Activated CD4-positive, alpha-beta memory T cell treated with anti-CD3 and anti-CD28 coated beads, Interleukin-2, amount 10 ng/mL, durations not matched to agents 7 days and 5 days (primary cell): Measurements from ENCODE around the gene NOP14. TPM values are rescaled to one million over a fixed set of nuclear protein-coding genes. Genes with fewer than 3 reads are reported as not detected.
"Not testable (repeated sequence)": the region's sequence is repeated elsewhere in the genome, so short reads cannot be mapped to it uniquely, and the experiment has no call there.

Source experiments
- CTCF ChIA-PET: fragments of 350-600 bp; sonication (Branson Sonifier 250); formaldehyde crosslinking; loops from one replicate; lab custom pipeline; 2021; ENCODE audit warnings: antibody characterized with exemption, inconsistent platforms; lab: Charles Lee
- POLR2A ChIA-PET: fragments of 350-600 bp; sonication (Branson Sonifier 250); formaldehyde crosslinking; loops from one replicate; lab custom pipeline; 2021; ENCODE audit warnings: antibody characterized with exemption; lab: Charles Lee
- DNase-seq: peaks from one replicate; pipeline ENCODE4 v3.0.0-alpha.2; 2020
- H3K27ac Mint-ChIP-seq: one replicate; pipeline ENCODE4 v1.8.0; 2021; ENCODE audit warnings: mild to moderate bottlenecking, mixed read lengths
- H3K27me3 Mint-ChIP-seq: one replicate; pipeline ENCODE4 v1.8.0; 2021; ENCODE audit warnings: mixed read lengths
- H3K36me3 Mint-ChIP-seq: one replicate; pipeline ENCODE4 v1.8.0; 2021; ENCODE audit warnings: low read depth, mixed read lengths
- H3K4me1 Mint-ChIP-seq: one replicate; pipeline ENCODE4 v1.8.0; 2021; ENCODE audit warnings: mixed read lengths
- H3K4me3 Mint-ChIP-seq: one replicate; pipeline ENCODE4 v1.8.0; 2021; ENCODE audit warnings: mild to moderate bottlenecking, mixed read lengths
- H3K9me3 Mint-ChIP-seq: one replicate; pipeline ENCODE4 v1.8.0; 2021; ENCODE audit warnings: mixed read lengths
- total RNA-seq, 2 experiments: library from RNA; stranded (reverse); gene quantifications; one replicate each; pipeline ENCODE4 v1.2.3, GENCODE V29; 2021

Gene NOP14
- total RNA-seq, 2 experiments from 2014 or later: 34.1 to 38.7 TPM

DNA sequence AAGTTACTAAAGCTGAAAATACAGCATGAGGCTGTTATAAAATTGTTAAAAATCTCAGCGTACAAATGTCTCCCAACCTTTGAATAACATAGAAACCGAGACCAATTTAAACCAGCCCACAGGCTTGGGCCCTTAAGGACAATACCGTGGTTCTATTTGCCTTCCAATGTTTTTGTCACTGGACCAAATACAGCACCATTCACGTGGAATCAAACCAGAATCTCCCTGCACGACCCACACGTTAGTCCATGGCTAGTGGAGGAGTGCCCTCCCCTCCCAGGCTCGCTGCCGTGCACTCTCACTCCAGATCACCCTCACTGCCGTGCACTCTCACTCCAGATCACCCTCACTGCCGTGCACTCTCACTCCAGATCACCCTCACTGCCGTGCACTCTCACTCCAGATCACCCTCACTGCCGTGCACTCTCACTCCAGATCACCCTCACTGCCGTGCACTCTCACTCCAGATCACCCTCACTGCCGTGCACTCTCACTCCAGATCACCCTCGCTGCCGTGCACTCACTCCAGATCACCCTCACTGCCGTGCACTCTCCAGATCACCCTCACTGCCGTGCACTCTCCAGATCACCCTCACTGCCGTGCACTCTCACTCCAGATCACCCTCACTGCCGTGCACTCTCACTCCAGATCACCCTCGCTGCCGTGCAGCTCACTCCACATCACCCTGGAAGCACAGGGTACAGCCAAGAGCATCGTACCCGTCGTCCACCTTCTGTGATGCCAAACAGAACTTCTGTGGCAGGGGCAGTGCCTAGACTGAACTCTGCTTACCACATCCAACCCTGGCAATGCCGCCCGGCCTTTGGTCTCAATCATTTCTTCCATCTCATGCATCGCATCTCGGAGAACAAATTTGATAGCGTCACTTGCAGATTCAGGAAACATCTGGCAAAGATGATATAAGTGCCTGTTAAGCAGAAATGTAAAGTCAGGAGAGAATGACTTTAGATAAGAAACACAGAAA is 17.3 kb downstream of the NOP14 start:
- Mint-ChIP-seq H3K36me3 (peaks cover 85% of the 10 kb centered on the region), H3K4me1 (peaks cover 21% of the 10 kb centered on the region)
- H3K27me3 Mint-ChIP-seq, H3K27ac Mint-ChIP-seq, DNase-seq, H3K4me3 Mint-ChIP-seq, H3K9me3 Mint-ChIP-seq: not testable (repeated sequence)
- POLR2A ChIA-PET: interaction anchor here (1.3 to 4.6 kb wide), 5 partner anchors 8 to 18 kb away, joined by 3 to 41 read pairs (median 23); partner anchors contain the start of genes GRK4 and NOP14
- CTCF ChIA-PET: interaction anchor here (1.9 to 3.1 kb wide), 2 partner anchors 8 to 10 kb away, joined by 9 to 12 read pairs; no protein-coding TSS in a partner anchor

DNA sequence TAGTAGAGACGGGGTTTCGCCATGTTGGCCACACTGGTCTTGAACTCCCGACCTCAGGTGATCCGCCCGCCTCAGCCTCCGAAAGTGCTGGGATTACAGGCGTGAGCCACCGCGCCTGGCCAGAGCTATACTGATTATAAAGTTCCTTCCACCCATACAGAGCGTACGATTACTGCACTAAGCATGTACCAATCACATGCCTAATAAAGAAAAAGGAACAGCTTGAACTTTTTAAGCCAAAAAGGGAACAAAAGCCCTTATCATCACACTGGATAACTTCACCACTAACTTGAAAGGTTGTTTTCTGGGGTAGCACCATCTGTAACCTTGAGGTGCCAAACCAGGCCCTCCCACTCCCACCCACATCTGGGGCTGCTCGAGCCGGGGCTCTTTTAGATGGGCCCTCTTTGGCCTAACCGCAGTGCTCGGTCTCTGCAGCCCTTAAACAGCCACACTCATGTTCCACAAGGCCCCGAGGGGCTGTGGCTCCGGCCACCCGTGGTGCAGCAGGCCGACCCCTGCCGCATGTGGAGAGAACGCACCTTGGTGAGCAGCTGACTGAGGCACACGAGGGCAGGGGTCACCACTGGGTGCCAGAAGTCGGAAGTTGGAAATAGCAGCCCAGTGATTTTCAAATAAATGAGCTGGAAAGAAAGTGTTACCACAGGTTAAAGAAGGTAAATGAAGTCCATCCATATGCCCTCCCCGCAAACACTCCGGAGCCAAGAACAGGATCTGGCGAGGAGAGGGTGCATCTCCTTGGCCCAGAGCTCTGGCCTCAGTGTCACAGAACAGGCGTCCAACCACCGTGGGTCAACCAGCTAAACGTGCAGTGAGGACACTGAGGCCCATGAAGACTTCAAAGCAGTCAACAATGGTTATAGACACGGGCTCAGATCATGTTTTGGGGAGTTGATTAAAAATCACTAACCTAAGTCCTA is 18.4 kb downstream of the NOP14 start:
- Mint-ChIP-seq H3K4me1 (peaks cover 28% of the 10 kb centered on the region), H3K4me3 (no peak overlapping the region), H3K9me3 (no peaks in the 10 kb centered on the region), H3K36me3 (peaks cover 85% of the 10 kb centered on the region), H3K27ac (peak overlapping the region; percentile 40), H3K27me3 (no peaks in the 10 kb centered on the region)
- DNase-seq: no peak
- CTCF ChIA-PET: interaction anchor here (1.1 to 3.1 kb wide), 3 partner anchors 9 to 182 kb away, joined by 3 to 12 read pairs (median 9); no protein-coding TSS in a partner anchor
- POLR2A ChIA-PET: interaction anchor here (1.3 to 3.4 kb wide), 5 partner anchors 9 to 19 kb away, joined by 3 to 25 read pairs (median 6); partner anchors contain the start of genes GRK4 and NOP14

DNA sequence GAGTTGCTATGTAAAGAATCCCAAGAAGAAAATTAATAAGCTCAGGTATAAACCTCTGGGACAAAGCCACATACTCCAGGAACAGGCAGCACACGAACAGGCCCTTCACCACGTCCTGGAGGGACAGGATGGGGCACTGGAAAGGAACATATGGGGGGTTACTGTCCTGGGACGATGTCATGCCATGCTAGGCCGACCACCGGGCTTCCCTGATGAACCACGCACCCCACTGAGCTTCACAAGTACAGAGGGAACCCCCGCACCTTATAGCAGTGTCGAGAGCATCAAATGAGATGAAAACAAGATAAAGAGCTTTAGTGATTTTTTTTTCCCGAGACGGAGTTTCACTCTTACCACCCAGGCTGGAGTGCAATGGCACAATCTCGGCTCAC is 19.1 kb downstream of the NOP14 start:
- H3K9me3 Mint-ChIP-seq: no peaks in the 10 kb centered on the region
- POLR2A ChIA-PET: interaction anchor here (1.2 to 3.4 kb wide), 6 partner anchors 9 to 36 kb away, joined by 3 to 25 read pairs (median 6); partner anchors contain the start of genes GRK4 and NOP14
- no peak for DNase-seq
- peaks cover 34% of the 10 kb centered on the region for H3K4me1 Mint-ChIP-seq
- no peak overlapping the region for H3K27ac Mint-ChIP-seq
- H3K36me3 Mint-ChIP-seq: peaks cover 87% of the 10 kb centered on the region
- H3K27me3 Mint-ChIP-seq: no peaks in the 10 kb centered on the region
- CTCF ChIA-PET: interaction anchor here (1.1 to 3.1 kb wide), 3 partner anchors 10 to 181 kb away, joined by 3 to 12 read pairs (median 9); no protein-coding TSS in a partner anchor
- no peak overlapping the region for H3K4me3 Mint-ChIP-seq

DNA sequence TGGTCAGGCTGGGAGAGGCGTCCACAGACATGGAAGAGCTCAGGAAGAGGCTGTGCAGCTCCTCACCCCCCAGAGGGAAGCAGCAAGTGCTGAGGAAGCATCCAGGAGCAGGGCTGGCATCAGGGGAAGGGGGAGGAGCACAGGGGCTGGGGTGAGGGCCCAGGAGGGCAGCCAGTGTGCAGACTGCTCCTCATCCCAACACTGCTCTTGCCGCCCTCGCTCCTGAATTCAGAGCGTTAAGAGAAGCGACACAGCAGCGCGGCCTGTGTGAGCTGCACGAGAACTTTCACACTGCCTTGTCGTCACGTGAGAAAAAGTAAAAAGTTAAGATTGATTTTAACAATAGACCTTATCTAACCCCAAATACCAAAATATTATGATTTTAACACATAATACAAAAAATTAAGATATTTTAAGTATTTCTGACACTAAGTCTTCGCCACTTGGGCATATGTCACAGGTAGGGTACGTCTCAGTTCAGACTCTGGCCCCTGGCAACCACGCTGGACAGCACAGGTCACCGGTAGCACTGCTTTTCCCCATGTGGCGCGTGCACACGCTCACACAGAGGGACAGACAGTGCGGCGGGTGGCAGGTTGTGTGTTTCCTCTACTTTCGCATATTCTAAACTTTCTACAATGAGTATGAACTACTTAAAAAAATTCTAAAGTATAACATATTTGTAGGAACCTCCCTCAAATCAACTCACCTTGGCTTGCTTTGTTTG is 19.7 kb downstream of the NOP14 start:
- H3K27me3 Mint-ChIP-seq: no peaks in the 10 kb centered on the region
- H3K36me3 Mint-ChIP-seq: peaks cover 87% of the 10 kb centered on the region
- CTCF ChIA-PET: interaction anchor here (1.1 to 3.1 kb wide), 3 partner anchors 10 to 181 kb away, joined by 3 to 12 read pairs (median 9); no protein-coding TSS in a partner anchor
- H3K27ac Mint-ChIP-seq: peak overlapping the region; percentile 82
- no peak overlapping the region for H3K4me3 Mint-ChIP-seq
- DNase-seq: no peak
- H3K9me3 Mint-ChIP-seq: no peaks in the 10 kb centered on the region
- POLR2A ChIA-PET: interaction anchor here (1.2 to 3.4 kb wide), 4 partner anchors 8 to 37 kb away, joined by 3 to 25 read pairs (median 14); no protein-coding TSS in a partner anchor
- peaks cover 38% of the 10 kb centered on the region for H3K4me1 Mint-ChIP-seq

DNA sequence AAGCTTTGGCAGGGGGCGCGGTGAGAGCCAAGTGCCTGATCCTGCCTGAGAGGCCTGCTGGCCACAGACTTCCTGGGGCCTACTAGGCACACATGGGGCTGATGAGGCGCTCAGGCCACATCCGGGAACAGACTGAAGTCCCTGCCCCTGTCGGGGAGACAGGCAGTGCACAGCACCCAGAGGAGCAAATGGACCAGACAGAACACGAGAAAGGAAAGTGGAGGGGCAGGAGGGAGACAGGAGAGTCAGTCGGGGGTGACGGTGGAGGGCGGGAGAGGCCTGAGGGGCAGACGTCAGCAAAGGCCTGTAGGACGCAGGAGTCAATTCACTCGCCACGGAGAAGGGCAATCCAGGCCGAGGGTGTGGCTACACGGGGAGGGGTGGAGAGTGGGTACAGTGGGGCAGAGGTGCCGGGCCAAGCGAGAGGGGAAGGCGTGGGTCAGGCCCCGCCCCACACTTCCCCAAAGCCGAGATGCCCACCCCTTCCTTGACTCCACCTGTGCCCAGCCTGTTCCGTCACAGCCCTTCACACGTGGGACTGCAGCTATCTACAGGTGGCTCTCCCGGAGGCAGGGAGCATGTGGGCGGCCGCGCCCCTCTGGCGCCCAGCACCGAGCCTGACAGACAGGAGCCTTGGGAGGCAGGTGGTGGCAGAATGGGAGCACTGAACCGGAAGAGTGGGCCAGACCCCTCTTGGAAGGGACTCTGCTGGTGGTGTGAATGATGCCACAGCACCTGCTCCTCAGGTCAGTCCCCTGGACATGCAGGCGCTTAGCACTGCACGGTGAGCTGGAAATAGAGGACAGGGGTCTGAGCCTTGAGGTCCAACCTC is 20.5 kb downstream of the NOP14 start:
- peaks cover 86% of the 10 kb centered on the region for H3K36me3 Mint-ChIP-seq
- peak overlapping the region; percentile 36 for H3K4me3 Mint-ChIP-seq
- no peaks in the 10 kb centered on the region for H3K27me3 Mint-ChIP-seq
- H3K27ac Mint-ChIP-seq: peak overlapping the region; percentile 82
- DNase-seq: peak; percentile 48
- no peaks in the 10 kb centered on the region for H3K9me3 Mint-ChIP-seq
- CTCF ChIA-PET: no interaction called here
- peaks cover 43% of the 10 kb centered on the region for H3K4me1 Mint-ChIP-seq
- POLR2A ChIA-PET: interaction anchor here (1.2 to 3.4 kb wide), 3 partner anchors 7 to 38 kb away, joined by 3 to 25 read pairs (median 23); no protein-coding TSS in a partner anchor

DNA sequence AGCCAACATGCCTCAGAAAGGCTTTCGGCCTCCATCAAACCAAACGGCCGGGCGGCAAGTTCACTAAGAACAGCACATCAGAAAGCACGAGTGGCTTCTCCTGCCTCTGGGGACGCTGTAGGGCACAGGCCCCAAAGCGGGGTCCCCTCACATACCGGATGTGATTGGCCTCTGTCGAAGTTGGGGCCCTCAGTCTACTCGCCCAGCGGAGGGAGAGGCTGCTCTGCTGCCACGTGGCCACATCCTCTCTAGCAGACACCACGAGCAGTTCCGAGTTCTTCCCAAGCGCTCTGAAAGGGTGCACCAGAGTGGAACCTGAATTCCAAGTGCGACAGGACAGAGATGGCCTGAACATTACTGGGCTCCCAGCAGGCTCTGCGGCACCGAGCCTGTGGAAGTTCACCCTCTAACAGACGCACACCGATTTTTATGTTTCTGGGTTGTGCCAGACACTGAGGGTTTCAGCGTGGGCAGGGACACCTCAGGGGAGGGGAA is 21.1 kb downstream of the NOP14 start:
- Mint-ChIP-seq H3K27me3 (no peaks in the 10 kb centered on the region), H3K4me3 (no peak overlapping the region), H3K27ac (peak overlapping the region; percentile 82), H3K9me3 (no peaks in the 10 kb centered on the region), H3K36me3 (peaks cover 86% of the 10 kb centered on the region), H3K4me1 (peaks cover 49% of the 10 kb centered on the region)
- DNase-seq: peak; percentile 22
- POLR2A ChIA-PET: no interaction called here
- CTCF ChIA-PET: no interaction called here

DNA sequence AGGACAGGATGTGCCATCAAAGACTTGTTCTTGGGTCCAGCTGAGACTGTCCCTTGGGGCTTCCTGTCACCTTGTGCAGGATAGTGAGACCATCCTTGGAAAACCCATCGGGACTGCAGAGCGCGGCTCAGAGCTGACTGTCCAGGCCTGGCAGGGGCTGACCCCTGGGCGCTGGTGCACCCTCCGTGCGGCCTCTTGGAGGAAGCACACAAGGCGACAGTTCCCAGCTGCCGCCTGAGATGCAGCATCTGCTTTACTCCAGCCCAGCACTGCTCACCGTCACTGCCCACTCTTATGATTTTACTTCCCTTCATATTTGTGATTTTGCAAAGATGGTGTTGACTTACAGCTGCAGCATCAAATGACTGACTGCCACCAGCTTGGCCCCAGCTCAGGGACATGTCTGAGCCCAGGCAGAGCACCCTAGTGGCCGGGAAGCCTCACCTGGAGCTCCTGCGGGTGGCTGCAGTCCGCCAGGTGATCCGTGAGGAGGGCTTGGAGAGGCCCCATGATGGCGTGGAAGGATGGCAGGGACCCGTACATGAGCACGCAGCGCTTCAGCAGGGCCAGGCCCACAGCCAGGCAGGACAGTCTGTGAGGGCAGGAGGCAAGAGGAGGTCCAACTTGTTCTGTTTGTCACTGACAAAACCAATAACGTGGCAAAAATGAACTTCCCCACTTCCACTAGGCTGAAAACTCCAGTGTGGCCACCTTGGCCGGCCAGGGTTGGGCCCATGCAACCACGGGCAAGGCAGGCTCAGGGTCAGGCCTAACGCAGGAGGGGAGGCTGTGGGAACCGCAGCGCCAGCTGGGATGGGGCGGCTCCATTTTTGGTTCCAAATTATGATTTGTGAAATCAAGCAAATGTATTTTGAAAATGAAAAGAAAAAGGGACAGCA is 21.8 kb downstream of the NOP14 start:
- Mint-ChIP-seq H3K36me3 (peaks cover 87% of the 10 kb centered on the region), H3K27ac (peak overlapping the region; percentile 82), H3K4me3 (no peak overlapping the region), H3K9me3 (no peaks in the 10 kb centered on the region), H3K4me1 (peaks cover 56% of the 10 kb centered on the region), H3K27me3 (no peaks in the 10 kb centered on the region)
- CTCF ChIA-PET: no interaction called here
- peak; percentile 15 for DNase-seq
- POLR2A ChIA-PET: interaction anchor here (0.6 to 0.8 kb wide), 2 partner anchors 13 to 19 kb away, joined by 3 to 4 read pairs; no protein-coding TSS in a partner anchor

DNA sequence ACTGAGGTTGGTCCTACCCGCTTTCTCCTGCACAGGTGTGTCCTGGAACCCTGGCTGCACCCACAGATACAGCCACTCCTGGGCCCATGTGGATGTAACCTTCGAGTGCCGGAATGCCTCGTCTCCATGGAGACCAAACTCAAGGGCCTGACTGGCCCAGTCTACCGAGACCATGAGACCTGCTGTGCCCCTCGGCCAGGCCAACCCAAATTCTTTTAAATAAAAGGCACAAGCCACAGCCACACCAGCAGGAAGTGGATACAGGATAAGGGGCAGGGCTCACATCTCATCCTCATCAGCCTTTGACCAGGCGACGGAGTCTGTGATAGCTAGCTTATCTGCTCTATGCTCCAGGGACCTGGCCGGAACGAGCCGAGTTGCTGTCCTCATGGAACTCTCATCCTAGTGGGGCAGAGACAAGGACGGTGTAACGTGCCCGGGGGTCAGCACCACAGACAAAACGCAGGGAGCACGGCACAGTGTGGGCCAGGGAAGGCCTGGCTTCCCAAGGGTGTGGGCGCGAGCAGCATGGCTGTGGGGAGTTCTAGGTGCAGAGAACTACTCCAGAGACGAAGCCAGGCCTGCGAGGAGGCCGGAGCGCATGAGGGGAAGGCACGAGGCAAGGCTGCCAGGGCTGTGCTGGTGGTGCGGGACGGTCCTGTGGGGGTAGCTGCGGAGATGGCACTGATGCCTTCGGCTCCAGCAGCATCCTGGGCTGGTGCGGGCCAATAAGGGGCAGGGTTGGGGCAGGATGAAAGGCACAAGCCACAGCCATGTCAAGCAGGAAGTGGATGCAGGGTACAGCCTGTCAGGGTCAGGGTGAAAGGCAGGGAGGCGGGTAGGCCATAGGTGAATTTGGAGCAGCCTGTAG is 22.7 kb downstream of the NOP14 start:
- Mint-ChIP-seq H3K27me3 (no peaks in the 10 kb centered on the region), H3K36me3 (peaks cover 88% of the 10 kb centered on the region)

DNA sequence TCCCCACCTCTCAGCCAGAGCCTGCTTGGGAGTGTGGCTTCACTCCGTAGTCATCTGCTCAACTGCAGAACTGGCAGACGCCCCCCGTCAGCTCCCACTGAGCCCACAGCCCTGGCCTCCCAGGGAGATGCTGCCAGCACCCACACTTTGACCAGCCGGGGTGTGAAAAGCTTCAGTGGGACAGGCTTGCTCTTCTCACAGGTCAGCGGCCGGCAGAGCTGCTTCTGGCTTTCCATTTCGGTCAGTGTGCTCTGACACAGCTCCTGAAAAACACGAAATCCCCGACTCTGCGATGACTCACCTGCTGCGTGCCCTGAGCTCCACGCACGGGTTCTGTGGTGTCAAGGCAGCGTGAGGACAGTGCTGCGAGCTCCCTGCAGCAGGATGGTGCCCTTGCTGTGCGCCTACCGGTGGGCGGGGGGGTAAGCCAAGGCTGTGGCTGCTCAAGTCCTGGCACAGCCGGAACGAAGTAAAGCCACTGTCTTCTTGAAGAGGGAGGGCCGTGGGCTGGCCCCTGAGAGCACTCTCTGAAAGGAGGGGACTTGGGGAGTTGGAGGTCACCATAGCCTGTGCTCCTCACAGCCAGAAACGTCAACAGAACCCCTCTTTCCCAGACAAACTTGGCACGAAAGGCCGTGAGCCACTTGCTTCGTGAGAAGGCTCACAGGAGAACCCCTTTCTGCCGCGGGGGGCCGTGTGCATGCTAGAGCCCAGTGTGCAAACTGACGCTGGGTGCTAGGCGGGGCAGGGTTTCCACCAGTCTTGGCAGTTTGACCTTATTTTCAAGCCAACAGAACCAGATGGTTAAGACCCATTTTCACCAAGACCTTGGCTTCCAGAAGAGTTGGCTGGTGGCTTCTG is 23.6 kb downstream of the NOP14 start:
- Mint-ChIP-seq H3K27me3 (no peaks in the 10 kb centered on the region), H3K27ac (peak overlapping the region; percentile 68), H3K4me1 (peaks cover 67% of the 10 kb centered on the region), H3K9me3 (no peaks in the 10 kb centered on the region), H3K36me3 (peaks cover 81% of the 10 kb centered on the region), H3K4me3 (no peak overlapping the region)
- no peak for DNase-seq
- ChIA-PET CTCF (interaction anchor here (5.3 kb wide), 1 partner anchor 14 kb away, joined by 64 read pairs; no protein-coding TSS in a partner anchor), POLR2A (interaction anchor here (5.7 kb wide), 1 partner anchor 14 kb away, joined by 95 read pairs; no protein-coding TSS in a partner anchor)

More for the DNA sequence above, 22.7 kb downstream of the NOP14 start:
- peak; percentile 17 for DNase-seq
- CTCF ChIA-PET: no interaction called here
- POLR2A ChIA-PET: interaction anchor here (0.6 to 0.8 kb wide), 2 partner anchors 13 to 20 kb away, joined by 3 to 4 read pairs; no protein-coding TSS in a partner anchor
- H3K9me3 Mint-ChIP-seq: no peaks in the 10 kb centered on the region
- peaks cover 65% of the 10 kb centered on the region for H3K4me1 Mint-ChIP-seq
- H3K27ac Mint-ChIP-seq: no peak overlapping the region
- H3K4me3 Mint-ChIP-seq: no peak overlapping the region
